Esophagus squamous epithelium (tissue), 5 donors: Measurements from ENCODE around the gene SNN. TPM values are rescaled to one million over a fixed set of nuclear protein-coding genes. Genes with fewer than 3 reads are reported as not detected.

Experiments used
- DNase-seq: peaks from one replicate; lab custom pipeline; 2025; lab: John Stamatoyannopoulos, UW
- H3K27ac ChIP-seq, 4 donors: fragments of 200-600 bp; sonication (generic); one replicate each; pipeline ENCODE4 v1.5.1; 2016 to 2019; ENCODE audit warnings: mild to moderate bottlenecking in 1 of 4
- H3K27me3 ChIP-seq, 4 donors: fragments of 200-600 bp; sonication (generic); 1 replicate in 3 of 4; 2 replicates in 1 of 4; pipeline versions ENCODE4 v1.5.1 to v1.6.0; 2017 to 2021; ENCODE audit warnings: antibody characterized with exemption in 1 of 4
- H3K36me3 ChIP-seq, 3 donors: fragments of 200-600 bp; sonication (generic); one replicate each; pipeline ENCODE4 v1.5.1; 2016 to 2019
- H3K4me1 ChIP-seq, 3 donors: fragments of 200-600 bp; sonication (generic); one replicate each; pipeline ENCODE4 v1.5.1; 2017 to 2019
- H3K4me3 ChIP-seq, 4 donors: fragments of 200-600 bp; sonication (generic); 1 replicate in 3 of 4; 2 replicates in 1 of 4; pipeline ENCODE4 v1.5.1; 2016 to 2019; ENCODE audit warnings: mild to moderate bottlenecking in 2 of 4, moderate library complexity in 1 of 4
- H3K9me3 ChIP-seq, 3 donors: fragments of 200-600 bp; sonication (generic); one replicate each; pipeline ENCODE4 v1.5.1; 2016 to 2019
- CTCF ChIP-seq, 6 experiments: fragments of 450-650 bp in 4 of 6; fragments of 200-600 bp in 2 of 6; sonication (generic) in 2 of 6; IDR thresholded peaks; one replicate each; pipeline ENCODE4 v1.5.1; 2016 to 2019; ENCODE audit warnings: antibody characterized with exemption in 6 of 6, mild to moderate bottlenecking in 4 of 6, moderate library complexity in 4 of 6
- POLR2A ChIP-seq, 4 donors: fragments of 450-650 bp; IDR thresholded peaks; one replicate each; pipeline ENCODE4 v1.6.1; 2017; ENCODE audit warnings: antibody characterized with exemption in 4 of 4, mild to moderate bottlenecking in 4 of 4, moderate library complexity in 3 of 4
- WGBS, 2 donors: methylation state at CpG; one replicate each; pipeline ENCODE4 v1.1.5; 2018; 5-methylcytosine and 5-hydroxymethylcytosine counted together
- intact Hi-C: fragments of 100-400 bp; cut with DNase I; formaldehyde crosslinking; loops from one replicate; pipeline ENCODE4 v1.15.0; 2022
- total RNA-seq, 4 donors: library from RNA; depleted of rRNA; stranded (reverse); fragments of >200 nt; gene quantifications; one replicate each; pipeline ENCODE4 v1.1.0, GENCODE V29; 2016
- donor health status: DM: yes; HTN: yes; CAD: no.

The SNN gene
- total RNA-seq: 10 to 100 TPM; 13.7 to 22.9 (median 17.0) TPM

- Histone ChIP-seq H3K9me3 (no peaks in the 10 kb centered on the region), H3K27ac (peak within 1 kb of the TSS; percentile 82 to 92 (median 87)), H3K27me3 (no peaks in the 10 kb centered on the region), H3K4me3 (peak within 1 kb of the TSS; percentile 70 to 96 (median 79)), H3K36me3 (no peaks in the 10 kb centered on the region), H3K4me1 (peaks cover 42 to 72% (median 43%) of the 10 kb centered on the region in 3 donors)
- WGBS, 2 donors: 7 to 25% methylated on average over 3 to 21 of the region's 93 CpGs
- TF ChIP-seq CTCF (IDR thresholded peaks at IDR 0.05) (no peak), POLR2A (IDR thresholded peaks at IDR 0.05) (no peak)
- DNase-seq: no peak
- intact Hi-C loops: no loop called here
These were observed at the start of gene SNN for GRCh38 chr16:11667824-11668622. Gene SNN (plus strand): TSS chr16:11668455. CDS start chr16:11676060, 7,605 bp downstream.

- Histone ChIP-seq H3K27ac (peak overlapping the region; percentile 1 to 39 (median 16)), H3K4me3 (no peak overlapping the region), H3K36me3 (no peaks in the 10 kb centered on the region), H3K27me3 (no peaks in the 10 kb centered on the region), H3K9me3 (no peaks in the 10 kb centered on the region), H3K4me1 (peaks cover 8 to 44% (median 28%) of the 10 kb centered on the region in 3 donors)
- TF ChIP-seq CTCF (IDR thresholded peaks at IDR 0.05) (no peak), POLR2A (IDR thresholded peaks at IDR 0.05) (no peak)
- no peak for DNase-seq
- intact Hi-C loops: no loop called here
- WGBS, 2 donors: 80 to 85% methylated on average over 1 to 2 of the region's 2 CpGs
These were observed 48.9 kb upstream of the SNN start for GRCh38 chr16:11619327-11619851.

GRCh38 chr16:11620243-11621003 is 47.8 kb upstream of the SNN start:
- Histone ChIP-seq H3K9me3 (no peaks in the 10 kb centered on the region), H3K4me1 (peaks cover 8 to 51% (median 28%) of the 10 kb centered on the region in 3 donors), H3K27me3 (no peaks in the 10 kb centered on the region), H3K27ac (no peak overlapping the region), H3K36me3 (no peaks in the 10 kb centered on the region), H3K4me3 (no peak overlapping the region)
- DNase-seq: no peak
- intact Hi-C loops: no loop called here
- TF ChIP-seq POLR2A (IDR thresholded peaks at IDR 0.05): no peak
- TF ChIP-seq CTCF (IDR thresholded peaks at IDR 0.05): no peak
- WGBS, 2 donors: 90% methylated on average over 7 to 8 of the region's 8 CpGs

GRCh38 chr16:11621539-11621919 is 46.7 kb upstream of the SNN start:
- Histone ChIP-seq H3K27me3 (no peaks in the 10 kb centered on the region), H3K27ac (peak overlapping the region; percentile 14 to 85 (median 70)), H3K9me3 (no peaks in the 10 kb centered on the region), H3K36me3 (no peaks in the 10 kb centered on the region), H3K4me3 (peak overlapping the region in 3 of 4 donors; percentile 2 to 53 (median 19)), H3K4me1 (peaks cover 8 to 51% (median 28%) of the 10 kb centered on the region in 3 donors)
- TF ChIP-seq POLR2A (IDR thresholded peaks at IDR 0.05) (no peak), CTCF (IDR thresholded peaks at IDR 0.05) (no peak)
- WGBS, 2 donors: 36 to 41% methylated on average over 4 to 6 of the region's 6 CpGs
- DNase-seq: no peak
- intact Hi-C loops: no loop called here
